Pancreas (tissue), 10 donors: Measurements from ENCODE around the gene RBBP8NL. TPM values are rescaled to one million over a fixed set of nuclear protein-coding genes. Genes with fewer than 3 reads are reported as not detected.

Experiments
- ATAC-seq, 4 donors: fragments of 200-7000 bp; cut with Tn5 transposase; one replicate each; pipeline versions ENCODE4 v1.8.0 to v1.9.1; 2020; ENCODE audit warnings: mild to moderate bottlenecking in 4 of 4, moderate library complexity in 4 of 4
- DNase-seq, 6 donors: peaks; one replicate each; pipeline ENCODE4 v3.0.0-alpha.2; 2020
- FAIRE-seq: peaks from 2 replicates; lab custom pipeline; 2012; peaks lifted over from hg19 to GRCh38; lab: Jason Lieb, UNC
- H3K27ac ChIP-seq, 4 donors: fragments of 200-600 bp; sonication (generic); 1 replicate in 3 of 4; 2 replicates in 1 of 4; pipeline versions ENCODE4 v1.5.0 to v1.8.0; 2020
- H3K27me3 ChIP-seq, 4 donors: fragments of 200-600 bp; one replicate each; pipeline ENCODE4 v1.8.0; 2021
- H3K36me3 ChIP-seq, 3 donors: fragments of 200-600 bp; sonication (generic) in 1 of 3; one replicate each; pipeline versions ENCODE4 v1.5.0 to v1.8.0; 2020 to 2021
- H3K4me1 ChIP-seq, 3 donors: fragments of 200-600 bp; one replicate each; pipeline ENCODE4 v1.8.0; 2021
- H3K4me3 ChIP-seq, 4 donors: fragments of 200-600 bp; sonication (generic) in 2 of 4; one replicate each; pipeline versions ENCODE4 v1.5.0 to v1.8.0; 2020 to 2021
- H3K9me3 ChIP-seq, 4 donors: fragments of 200-600 bp; one replicate each; pipeline ENCODE4 v1.8.0; 2021
- WGBS, 2 donors: extraction: QIAGEN DNeasy Blood & Tissue Kit; methylation state at CpG; one replicate each; pipeline ENCODE4 v1.1.7; 2013; 5-methylcytosine and 5-hydroxymethylcytosine counted together
- intact Hi-C, 3 donors: fragments of 100-400 bp; cut with DNase I; formaldehyde crosslinking; loops; one replicate each; pipeline versions ENCODE4 v1.11.1 to v1.14.2; 2022
- polyA plus RNA-seq, 2 donors: library from polyadenylated mRNA; stranded (reverse); fragments of 200-250 nt; gene quantifications; one replicate each; pipeline ENCODE4 v1.2.3, GENCODE V29; 2013
- total RNA-seq, 6 donors: library from RNA; stranded (reverse); fragmentation: NEBNext Ultra II Directional in 4 of 6; extraction: Animal tissue kit (Norgen Biotek cat#: 25700) in 4 of 6; gene quantifications; one replicate each; pipeline versions ENCODE4 v1.2.1 to v1.2.4, GENCODE V29; 2021 to 2023
- TF ChIP-seq, protein P1 (sequence below), 4 donors: fragments of 200-600 bp; sonication (generic) in 3 of 4; IDR thresholded peaks; one replicate each; pipeline versions ENCODE4 v1.5.0 to v1.8.0; 2021; ENCODE audit warnings: antibody characterized with exemption in 4 of 4
- donor health status: healthy with polysubstance abuse.
- donor health status: DM: no; HTN: no; CAD: no; lungs with moderate emphysema.
- donor health status: DM: no; HTN: no; CAD: no.
- donor health status: control.
- donor health status: control.
- donor health status: Bipolar disorder and iron deficiency.
- donor health status: DM: yes; HTN: yes; CAD: no.
- donor health status: DM: no; HTN: no; CAD: no.
- donor health status: DM: no; HTN: no; CAD: no.
- donor health status: DM: yes; HTN: yes; CAD: no.

RBBP8NL gene
- total and polyA plus RNA-seq, 8 donors, result 0.66 to 4.8 (median 1.3) TPM

DNA sequence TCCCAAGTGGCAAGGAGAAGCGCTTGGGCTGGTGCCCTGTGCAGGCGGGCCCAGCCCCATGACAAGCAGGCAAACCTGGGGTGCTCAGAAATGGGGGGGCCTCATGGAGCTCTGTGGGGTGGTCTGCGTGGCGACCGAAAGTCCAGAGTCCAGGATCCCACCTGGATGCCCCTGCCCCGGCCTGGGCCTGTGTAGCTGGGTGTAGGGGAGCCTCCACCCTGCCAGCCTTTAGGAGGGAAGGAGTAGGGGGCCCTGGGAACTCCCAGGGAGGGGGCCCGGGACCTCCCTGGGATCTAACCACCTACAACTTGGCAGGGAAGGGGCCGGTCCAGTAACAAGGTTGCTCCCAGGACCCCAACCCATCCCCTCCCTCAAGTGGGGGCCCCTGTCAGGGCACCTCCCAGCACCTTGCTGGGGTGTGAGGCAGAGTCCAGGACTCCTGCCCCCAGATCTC, 55.7 kb downstream of the RBBP8NL start:
- Histone ChIP-seq H3K27me3 (no peaks in the 10 kb centered on the region), H3K36me3 (no peaks in the 10 kb centered on the region), H3K4me3 (no peak overlapping the region), H3K9me3 (no peaks in the 10 kb centered on the region), H3K4me1 (peaks cover 14 to 20% (median 18%) of the 10 kb centered on the region in 3 donors), H3K27ac (no peak overlapping the region)
- FAIRE-seq, result no peak
- TF ChIP-seq, protein P1, sequence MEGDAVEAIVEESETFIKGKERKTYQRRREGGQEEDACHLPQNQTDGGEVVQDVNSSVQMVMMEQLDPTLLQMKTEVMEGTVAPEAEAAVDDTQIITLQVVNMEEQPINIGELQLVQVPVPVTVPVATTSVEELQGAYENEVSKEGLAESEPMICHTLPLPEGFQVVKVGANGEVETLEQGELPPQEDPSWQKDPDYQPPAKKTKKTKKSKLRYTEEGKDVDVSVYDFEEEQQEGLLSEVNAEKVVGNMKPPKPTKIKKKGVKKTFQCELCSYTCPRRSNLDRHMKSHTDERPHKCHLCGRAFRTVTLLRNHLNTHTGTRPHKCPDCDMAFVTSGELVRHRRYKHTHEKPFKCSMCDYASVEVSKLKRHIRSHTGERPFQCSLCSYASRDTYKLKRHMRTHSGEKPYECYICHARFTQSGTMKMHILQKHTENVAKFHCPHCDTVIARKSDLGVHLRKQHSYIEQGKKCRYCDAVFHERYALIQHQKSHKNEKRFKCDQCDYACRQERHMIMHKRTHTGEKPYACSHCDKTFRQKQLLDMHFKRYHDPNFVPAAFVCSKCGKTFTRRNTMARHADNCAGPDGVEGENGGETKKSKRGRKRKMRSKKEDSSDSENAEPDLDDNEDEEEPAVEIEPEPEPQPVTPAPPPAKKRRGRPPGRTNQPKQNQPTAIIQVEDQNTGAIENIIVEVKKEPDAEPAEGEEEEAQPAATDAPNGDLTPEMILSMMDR (IDR thresholded peaks at IDR 0.05), result no peak
- no peak for DNase-seq
- no peak for ATAC-seq
- WGBS, 2 donors, result 78 to 89% methylated on average over 7 to 8 of the region's 8 CpGs
- intact Hi-C loops, result no loop called here

DNA sequence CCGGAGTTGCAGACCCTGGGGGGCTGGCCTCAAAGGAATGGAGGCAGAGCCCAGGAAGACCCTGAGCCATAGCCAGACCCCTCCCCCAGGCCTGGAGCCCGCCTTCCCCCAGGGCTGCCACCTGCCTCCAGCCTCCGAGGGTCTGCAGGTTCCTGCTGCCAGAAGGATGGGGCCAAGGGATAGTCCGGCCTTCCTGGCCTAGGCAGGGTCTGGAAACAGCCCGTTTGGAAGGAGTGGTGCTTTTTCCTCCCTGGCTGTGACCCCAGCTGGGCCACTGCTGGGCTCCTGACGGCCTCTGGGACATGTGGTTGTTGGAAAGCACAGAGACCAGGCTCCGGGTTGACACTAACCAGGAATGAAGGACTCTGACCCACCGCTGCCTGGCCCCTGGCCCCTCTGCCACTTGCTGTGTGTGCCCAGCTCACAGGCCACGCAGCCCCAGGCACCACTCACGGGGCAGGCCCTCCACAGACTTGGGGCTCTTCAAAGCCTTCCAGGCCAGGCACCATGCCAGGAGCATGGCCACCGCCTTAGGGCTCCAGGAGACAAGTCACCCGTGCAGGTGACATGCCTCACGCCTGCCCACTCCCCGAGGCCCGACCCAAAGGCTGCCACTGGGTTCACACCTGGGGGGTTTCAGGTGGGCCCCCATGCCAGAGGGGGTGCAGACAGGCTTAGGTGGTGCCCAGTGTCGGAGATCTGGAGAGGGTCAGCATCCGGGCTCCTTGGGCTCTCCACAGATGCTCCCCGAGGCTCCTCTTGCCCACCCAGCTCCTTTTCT, 56.3 kb downstream of the RBBP8NL start:
- no peak overlapping the region for H3K4me3 ChIP-seq
- intact Hi-C loops, result no loop called here
- no peak for ATAC-seq
- H3K27ac ChIP-seq, result no peak overlapping the region
- no peak for FAIRE-seq
- no peaks in the 10 kb centered on the region for H3K27me3 ChIP-seq
- no peak for DNase-seq
- no peaks in the 10 kb centered on the region for H3K36me3 ChIP-seq
- H3K4me1 ChIP-seq, result peaks cover 14 to 20% (median 18%) of the 10 kb centered on the region in 3 donors
- TF ChIP-seq, protein P1 (IDR thresholded peaks at IDR 0.05), result no peak
- no peaks in the 10 kb centered on the region for H3K9me3 ChIP-seq
- 71 to 75% methylated on average over 18 of the region's 18 CpGs for WGBS, 2 donors

DNA sequence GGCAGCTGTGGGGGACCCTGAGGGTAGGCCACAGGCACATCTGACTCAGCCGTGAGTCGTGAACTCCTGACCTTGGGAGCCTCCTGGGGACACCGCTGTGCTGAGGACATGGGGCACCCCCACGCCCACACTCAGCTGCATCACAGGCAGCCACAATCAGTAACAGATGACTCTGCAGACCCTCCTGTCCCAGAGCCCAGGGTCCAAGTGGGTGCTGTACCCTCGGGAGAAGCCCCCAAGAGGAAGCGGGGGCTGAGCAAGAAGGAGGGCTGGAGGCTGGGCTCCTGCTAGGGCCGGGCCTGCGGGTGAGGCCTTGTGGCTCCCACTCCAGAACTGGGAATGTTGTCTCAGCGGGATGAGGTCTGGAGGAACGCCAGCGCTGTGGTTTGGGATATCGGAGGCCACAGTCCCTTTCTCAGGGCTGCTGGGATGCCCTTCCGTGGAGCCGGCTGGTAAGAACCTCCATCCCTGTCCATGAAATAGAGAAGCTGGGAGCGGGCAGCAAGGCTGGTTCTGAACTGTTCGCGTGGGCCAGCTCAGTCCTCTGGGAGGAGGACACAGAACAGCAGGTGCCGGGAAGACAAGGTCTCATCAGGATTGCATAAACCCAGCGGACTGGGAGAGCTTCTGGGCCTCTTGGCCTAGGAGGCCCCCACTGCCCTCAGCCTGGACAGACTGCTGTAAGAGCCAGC, 57.1 kb downstream of the RBBP8NL start:
- peaks cover 16 to 27% (median 22%) of the 10 kb centered on the region in 3 donors for H3K4me1 ChIP-seq
- no peak for FAIRE-seq
- no peak for ATAC-seq
- H3K36me3 ChIP-seq, result no peaks in the 10 kb centered on the region
- no peak for DNase-seq
- H3K4me3 ChIP-seq, result no peak overlapping the region
- no peak overlapping the region for H3K27ac ChIP-seq
- no peaks in the 10 kb centered on the region for H3K27me3 ChIP-seq
- WGBS, 2 donors, result 65 to 74% methylated on average over 19 of the region's 19 CpGs
- TF ChIP-seq, protein P1 (IDR thresholded peaks at IDR 0.05), result no peak
- intact Hi-C loops, result no loop called here
- no peaks in the 10 kb centered on the region for H3K9me3 ChIP-seq

DNA sequence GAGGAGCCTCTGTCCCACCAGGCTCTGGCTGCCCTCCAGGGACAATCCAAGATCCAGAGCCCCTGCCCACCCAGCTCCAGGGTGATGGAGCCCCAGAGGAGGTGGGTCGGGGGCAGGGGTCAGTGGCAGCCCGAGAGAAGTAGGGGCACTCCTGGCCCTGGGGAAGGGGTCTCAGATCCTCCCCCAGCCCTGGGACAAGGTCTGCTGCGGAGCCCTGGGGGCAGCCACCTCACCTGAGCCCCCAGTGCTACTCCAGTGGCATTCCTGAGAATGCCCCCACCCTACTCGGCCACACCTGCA, 57.6 kb downstream of the RBBP8NL start:
- TF ChIP-seq, protein P1 (IDR thresholded peaks at IDR 0.05), result no peak
- 53 to 67% methylated on average over 2 to 4 of the region's 4 CpGs for WGBS, 2 donors
- no peak for FAIRE-seq

More for the DNA sequence above, 57.6 kb downstream of the RBBP8NL start:
- DNase-seq (no peak), ATAC-seq (no peak)
- intact Hi-C loops, result no loop called here
- Histone ChIP-seq H3K27ac (no peak overlapping the region), H3K4me3 (no peak overlapping the region), H3K27me3 (no peaks in the 10 kb centered on the region), H3K9me3 (no peaks in the 10 kb centered on the region), H3K36me3 (no peaks in the 10 kb centered on the region), H3K4me1 (peaks cover 21 to 29% (median 25%) of the 10 kb centered on the region in 3 donors)
